ENCODE measurements around the gene CRTC3.

The CRTC3 gene

GRCh38 chr15:90597577-90597976 lies 67.9 kb downstream of the CRTC3 start:
- Histone ChIP-seq H3K4me1 (ENCODE audit: insufficient read depth, low read length) (no peaks in the 10 kb centered on the region; the same call in 1 of the 2 replicates), H3K27me3 (ENCODE audit: insufficient read depth, low read length) (no peaks in the 10 kb centered on the region), H3K27ac (ENCODE audit: low read length) (no peak overlapping the region), H3K4me3 (ENCODE audit: low read length) (no peak overlapping the region), H3K9me3 (ENCODE audit: insufficient read depth, low read depth, low read length) (no peaks in the 10 kb centered on the region), H3K9ac (ENCODE audit: low read depth, low read length) (no peak overlapping the region), H3K36me3 (ENCODE audit: insufficient read depth, low read depth, low read length) (no peaks in the 10 kb centered on the region)

- Histone ChIP-seq H3K4me1 (ENCODE audit: insufficient read depth, low read length) (no peaks in the 10 kb centered on the region; the same call in 1 of the 2 replicates), H3K27ac (ENCODE audit: low read length) (no peak overlapping the region), H3K36me3 (ENCODE audit: insufficient read depth, low read depth, low read length) (no peaks in the 10 kb centered on the region)
These were observed 68.4 kb downstream of the CRTC3 start for GRCh38 chr15:90598031-90598577.

GRCh38 chr15:90598679-90599078 lies 69.0 kb downstream of the CRTC3 start:
- no peaks in the 10 kb centered on the region for H3K36me3 ChIP-seq (ENCODE audit: insufficient read depth, low read depth, low read length)
- no peak overlapping the region for H3K27ac ChIP-seq (ENCODE audit: low read length)
- H3K4me1 ChIP-seq (ENCODE audit: insufficient read depth, low read length): no peaks in the 10 kb centered on the region; the same call in 1 of the 2 replicates
- H3K27me3 ChIP-seq (ENCODE audit: insufficient read depth, low read length): no peaks in the 10 kb centered on the region
- no peak overlapping the region for H3K9ac ChIP-seq (ENCODE audit: low read depth, low read length)
- no peak overlapping the region for H3K4me3 ChIP-seq (ENCODE audit: low read length)
- no peaks in the 10 kb centered on the region for H3K9me3 ChIP-seq (ENCODE audit: insufficient read depth, low read depth, low read length)

More at GRCh38 chr15:90598031-90598577, 68.4 kb downstream of the CRTC3 start:
- H3K27me3 ChIP-seq (ENCODE audit: insufficient read depth, low read length): no peaks in the 10 kb centered on the region
- no peak overlapping the region for H3K4me3 ChIP-seq (ENCODE audit: low read length)
- no peak overlapping the region for H3K9ac ChIP-seq (ENCODE audit: low read depth, low read length)
- no peaks in the 10 kb centered on the region for H3K9me3 ChIP-seq (ENCODE audit: insufficient read depth, low read depth, low read length)

GRCh38 chr15:90599116-90599515 lies 69.4 kb downstream of the CRTC3 start:
- H3K4me1 ChIP-seq (ENCODE audit: insufficient read depth, low read length): no peaks in the 10 kb centered on the region; the same call in 1 of the 2 replicates
- no peaks in the 10 kb centered on the region for H3K36me3 ChIP-seq (ENCODE audit: insufficient read depth, low read depth, low read length)
- H3K9me3 ChIP-seq (ENCODE audit: insufficient read depth, low read depth, low read length): no peaks in the 10 kb centered on the region
- no peaks in the 10 kb centered on the region for H3K27me3 ChIP-seq (ENCODE audit: insufficient read depth, low read length)
- no peak overlapping the region for H3K9ac ChIP-seq (ENCODE audit: low read depth, low read length)
- no peak overlapping the region for H3K4me3 ChIP-seq (ENCODE audit: low read length)
- no peak overlapping the region for H3K27ac ChIP-seq (ENCODE audit: low read length)

- Histone ChIP-seq H3K27ac (ENCODE audit: low read length) (no peak overlapping the region), H3K9me3 (ENCODE audit: insufficient read depth, low read depth, low read length) (no peaks in the 10 kb centered on the region), H3K9ac (ENCODE audit: low read depth, low read length) (no peak overlapping the region), H3K4me3 (ENCODE audit: low read length) (no peak overlapping the region), H3K27me3 (ENCODE audit: insufficient read depth, low read length) (no peaks in the 10 kb centered on the region), H3K4me1 (ENCODE audit: insufficient read depth, low read length) (no peaks in the 10 kb centered on the region; the same call in 1 of the 2 replicates), H3K36me3 (ENCODE audit: insufficient read depth, low read depth, low read length) (no peaks in the 10 kb centered on the region)
These were observed 69.9 kb downstream of the CRTC3 start for GRCh38 chr15:90599644-90600043.

- Histone ChIP-seq H3K9ac (ENCODE audit: low read depth, low read length) (no peak overlapping the region), H3K27ac (ENCODE audit: low read length) (no peak overlapping the region), H3K9me3 (ENCODE audit: insufficient read depth, low read depth, low read length) (no peaks in the 10 kb centered on the region), H3K36me3 (ENCODE audit: insufficient read depth, low read depth, low read length) (no peaks in the 10 kb centered on the region), H3K27me3 (ENCODE audit: insufficient read depth, low read length) (no peaks in the 10 kb centered on the region), H3K4me3 (ENCODE audit: low read length) (no peak overlapping the region), H3K4me1 (ENCODE audit: insufficient read depth, low read length) (no peaks in the 10 kb centered on the region; the same call in 1 of the 2 replicates)
These were observed 71.2 kb downstream of the CRTC3 start for GRCh38 chr15:90600954-90601353.

- H3K9ac ChIP-seq (ENCODE audit: low read depth, low read length): no peak overlapping the region
- no peak overlapping the region for H3K4me3 ChIP-seq (ENCODE audit: low read length)
- no peak overlapping the region for H3K27ac ChIP-seq (ENCODE audit: low read length)
- peaks cover 5% of the 10 kb centered on the region for H3K4me1 ChIP-seq (ENCODE audit: insufficient read depth, low read length)
- H3K36me3 ChIP-seq (ENCODE audit: insufficient read depth, low read depth, low read length): no peaks in the 10 kb centered on the region
- no peaks in the 10 kb centered on the region for H3K9me3 ChIP-seq (ENCODE audit: insufficient read depth, low read depth, low read length)
- H3K27me3 ChIP-seq (ENCODE audit: insufficient read depth, low read length): no peaks in the 10 kb centered on the region
These were observed 74.2 kb downstream of the CRTC3 start for GRCh38 chr15:90603893-90604292.

- no peaks in the 10 kb centered on the region for H3K9me3 ChIP-seq (ENCODE audit: insufficient read depth, low read depth, low read length)
- no peak overlapping the region for H3K4me3 ChIP-seq (ENCODE audit: low read length)
- no peak overlapping the region for H3K9ac ChIP-seq (ENCODE audit: low read depth, low read length)
- H3K36me3 ChIP-seq (ENCODE audit: insufficient read depth, low read depth, low read length): no peaks in the 10 kb centered on the region
- H3K27me3 ChIP-seq (ENCODE audit: insufficient read depth, low read length): no peaks in the 10 kb centered on the region
- peaks cover 27% of the 10 kb centered on the region for H3K4me1 ChIP-seq (ENCODE audit: insufficient read depth, low read length)
- no peak overlapping the region for H3K27ac ChIP-seq (ENCODE audit: low read length)
These were observed 76.9 kb downstream of the CRTC3 start for GRCh38 chr15:90606641-90607040.

- no peak overlapping the region for H3K27ac ChIP-seq (ENCODE audit: low read length)
- no peaks in the 10 kb centered on the region for H3K27me3 ChIP-seq (ENCODE audit: insufficient read depth, low read length)
- no peak overlapping the region for H3K9ac ChIP-seq (ENCODE audit: low read depth, low read length)
- peaks cover 27% of the 10 kb centered on the region for H3K4me1 ChIP-seq (ENCODE audit: insufficient read depth, low read length)
- H3K36me3 ChIP-seq (ENCODE audit: insufficient read depth, low read depth, low read length): no peaks in the 10 kb centered on the region
- no peaks in the 10 kb centered on the region for H3K9me3 ChIP-seq (ENCODE audit: insufficient read depth, low read depth, low read length)
- H3K4me3 ChIP-seq (ENCODE audit: low read length): no peak overlapping the region
These were observed 77.6 kb downstream of the CRTC3 start for GRCh38 chr15:90607361-90607760.

GRCh38 chr15:90609242-90610180 lies 79.8 kb downstream of the CRTC3 start:
- no peak overlapping the region for H3K27ac ChIP-seq (ENCODE audit: low read length)
- no peaks in the 10 kb centered on the region for H3K36me3 ChIP-seq (ENCODE audit: insufficient read depth, low read depth, low read length)
- 0 out of 2 replicates have a peak overlapping the region, but pooled peaks have one; percentile 7 for H3K9ac ChIP-seq (ENCODE audit: low read depth, low read length)

GRCh38 chr15:90610190-90610589 lies 80.5 kb downstream of the CRTC3 start:
- Histone ChIP-seq H3K9me3 (ENCODE audit: insufficient read depth, low read depth, low read length) (no peaks in the 10 kb centered on the region), H3K27me3 (ENCODE audit: insufficient read depth, low read length) (no peaks in the 10 kb centered on the region), H3K27ac (ENCODE audit: low read length) (no peak overlapping the region), H3K4me1 (ENCODE audit: insufficient read depth, low read length) (peaks cover 27% of the 10 kb centered on the region), H3K9ac (ENCODE audit: low read depth, low read length) (no peak overlapping the region), H3K36me3 (ENCODE audit: insufficient read depth, low read depth, low read length) (no peaks in the 10 kb centered on the region), H3K4me3 (ENCODE audit: low read length) (peak overlapping the region; percentile 35; the same call in 1 of the 2 replicates)

More at GRCh38 chr15:90609242-90610180, 79.8 kb downstream of the CRTC3 start:
- Histone ChIP-seq H3K4me1 (ENCODE audit: insufficient read depth, low read length) (peaks cover 27% of the 10 kb centered on the region), H3K27me3 (ENCODE audit: insufficient read depth, low read length) (no peaks in the 10 kb centered on the region), H3K9me3 (ENCODE audit: insufficient read depth, low read depth, low read length) (no peaks in the 10 kb centered on the region), H3K4me3 (ENCODE audit: low read length) (peak overlapping the region; percentile 35; the same call in 1 of the 2 replicates)

- no peak overlapping the region for H3K9ac ChIP-seq (ENCODE audit: low read depth, low read length)
- H3K27me3 ChIP-seq (ENCODE audit: insufficient read depth, low read length): no peaks in the 10 kb centered on the region
- no peaks in the 10 kb centered on the region for H3K36me3 ChIP-seq (ENCODE audit: insufficient read depth, low read depth, low read length)
- no peak overlapping the region for H3K4me3 ChIP-seq (ENCODE audit: low read length)
- no peak overlapping the region for H3K27ac ChIP-seq (ENCODE audit: low read length)
- no peaks in the 10 kb centered on the region for H3K9me3 ChIP-seq (ENCODE audit: insufficient read depth, low read depth, low read length)
- H3K4me1 ChIP-seq (ENCODE audit: insufficient read depth, low read length): peaks cover 27% of the 10 kb centered on the region
These were observed 81.4 kb downstream of the CRTC3 start for GRCh38 chr15:90611157-90611556.
